Iris pigment epithelial cell (primary cell): ENCODE results near the gene SPINDOC.
A peak's percentile ranks its signal among the peaks of the same experiment; 100 is the strongest.

Experiments
- DNase-seq: peaks from one replicate; pipeline ENCODE4 v3.0.0-alpha.2; 2011; ENCODE audit warnings: low read depth

The SPINDOC gene

GRCh38 chr11:63833048-63833447 lies 19.8 kb downstream of the SPINDOC start:
- DNase-seq: no peak

- no peak for DNase-seq
These were observed 21.4 kb downstream of the SPINDOC start for GRCh38 chr11:63834535-63835157.

- DNase-seq: no peak
These were observed 21.9 kb downstream of the SPINDOC start for GRCh38 chr11:63835158-63835545.

GRCh38 chr11:63837027-63837688 lies 23.9 kb downstream of the SPINDOC start:
- peak; percentile 60 for DNase-seq

- no peak for DNase-seq
These were observed 24.5 kb downstream of the SPINDOC start for GRCh38 chr11:63837739-63838138.

- DNase-seq: no peak
These were observed 25.0 kb downstream of the SPINDOC start for GRCh38 chr11:63838150-63838677.

- peak; percentile 96 for DNase-seq
These were observed 25.6 kb downstream of the SPINDOC start, which contains the start of gene MARK2 for GRCh38 chr11:63838678-63839507. Gene MARK2 (plus strand): TSS chr11:63839110. CDS start chr11:63839507, 397 bp downstream.

GRCh38 chr11:63839508-63840355 lies 26.5 kb downstream of the SPINDOC start:
- no peak for DNase-seq

- no peak for DNase-seq
These were observed 27.3 kb downstream of the SPINDOC start for GRCh38 chr11:63840356-63841060.

- peak; percentile 45 for DNase-seq
These were observed 28.3 kb downstream of the SPINDOC start for GRCh38 chr11:63841554-63841953.

- no peak for DNase-seq
These were observed 29.8 kb downstream of the SPINDOC start for GRCh38 chr11:63843041-63843440.

GRCh38 chr11:63844836-63845235 lies 31.6 kb downstream of the SPINDOC start:
- DNase-seq: no peak

- DNase-seq: peak; percentile 88
These were observed 32.0 kb downstream of the SPINDOC start for GRCh38 chr11:63845303-63845702.

- no peak for DNase-seq
These were observed 32.7 kb downstream of the SPINDOC start for GRCh38 chr11:63845911-63846310.

- DNase-seq: no peak
These were observed 33.6 kb downstream of the SPINDOC start for GRCh38 chr11:63846897-63847296.

- DNase-seq: no peak
These were observed 34.1 kb downstream of the SPINDOC start for GRCh38 chr11:63847363-63847762.

- no peak for DNase-seq
These were observed 36.4 kb downstream of the SPINDOC start for GRCh38 chr11:63849691-63850090.

GRCh38 chr11:63850920-63851319 lies 37.7 kb downstream of the SPINDOC start:
- DNase-seq: no peak

- no peak for DNase-seq
These were observed 38.1 kb downstream of the SPINDOC start for GRCh38 chr11:63851364-63851763.

- no peak for DNase-seq
These were observed 40.2 kb downstream of the SPINDOC start for GRCh38 chr11:63853476-63853875.

- DNase-seq: no peak
These were observed 41.4 kb downstream of the SPINDOC start for GRCh38 chr11:63854696-63855095.
